HFF-Myc (cell line): ENCODE results near the gene SLIT1.

Experiments
- DNase-seq: peaks from one replicate; pipeline ENCODE4 v3.0.0-alpha.2; 2011; ENCODE audit warnings: low read depth; ENCODE audit errors: extremely low read depth
- H3K4me3 ChIP-seq: replicated peaks from 2 replicates; pipeline ENCODE4 v1.5.1; 2011; ENCODE audit warnings: low read depth, mild to moderate bottlenecking, control low read depth, low read length
- CTCF ChIP-seq: IDR thresholded peaks from 2 replicates; pipeline ENCODE4 v1.5.1; 2012; ENCODE audit warnings: mild to moderate bottlenecking, low read depth, low read length, control low read depth; ENCODE audit errors: missing control alignments

SLIT1 gene

GRCh38 chr10:97060441-97061084, 125.2 kb downstream of the SLIT1 start:
- TF ChIP-seq CTCF: no peak
- no peak overlapping the region for H3K4me3 ChIP-seq
- no peak for DNase-seq

- no peak for DNase-seq
- H3K4me3 ChIP-seq: no peak overlapping the region
- TF ChIP-seq CTCF: no peak
Measured at GRCh38 chr10:97059872-97060205, 125.9 kb downstream of the SLIT1 start.

- H3K4me3 ChIP-seq: no peak overlapping the region
- no peak for DNase-seq
- no peak for TF ChIP-seq CTCF
Measured at GRCh38 chr10:97059006-97059871, 126.5 kb downstream of the SLIT1 start.

- TF ChIP-seq CTCF: no peak
- DNase-seq: no peak
Measured at GRCh38 chr10:97058521-97058920, 127.2 kb downstream of the SLIT1 start.

GRCh38 chr10:97057491-97058235, 128.1 kb downstream of the SLIT1 start:
- DNase-seq: no peak
- no peak overlapping the region for H3K4me3 ChIP-seq
- TF ChIP-seq CTCF: no peak

More at GRCh38 chr10:97058521-97058920, 127.2 kb downstream of the SLIT1 start:
- H3K4me3 ChIP-seq: no peak overlapping the region

- TF ChIP-seq CTCF: no peak
- no peak for DNase-seq
- no peak overlapping the region for H3K4me3 ChIP-seq
Measured at GRCh38 chr10:97056003-97056630, 129.6 kb downstream of the SLIT1 start.
